EH (cell line): ENCODE results near the gene NOL4L.

Experiments
- DNase-seq: peaks from one replicate; pipeline ENCODE4 v3.0.0-alpha.2; 2015; ENCODE audit warnings: low read depth

Gene NOL4L

GRCh38 chr20:32456869-32457478, 128.2 kb downstream of the NOL4L start:
- peak; percentile 52 for DNase-seq

GRCh38 chr20:32455901-32456701, 129.0 kb downstream of the NOL4L start:
- no peak for DNase-seq

- DNase-seq: no peak
Measured at GRCh38 chr20:32455171-32455900, 129.8 kb downstream of the NOL4L start.

- DNase-seq: no peak
Measured at GRCh38 chr20:32454164-32455145, 130.7 kb downstream of the NOL4L start.

GRCh38 chr20:32453467-32454163, 131.5 kb downstream of the NOL4L start:
- DNase-seq: no peak

GRCh38 chr20:32452776-32453466, 132.2 kb downstream of the NOL4L start:
- no peak for DNase-seq

GRCh38 chr20:32451682-32452461, 133.3 kb downstream of the NOL4L start:
- no peak for DNase-seq

- no peak for DNase-seq
Measured at GRCh38 chr20:32451340-32451681, 133.8 kb downstream of the NOL4L start.

GRCh38 chr20:32450484-32451061, 134.6 kb downstream of the NOL4L start:
- no peak for DNase-seq

- DNase-seq: no peak
Measured at GRCh38 chr20:32449890-32450401, 135.2 kb downstream of the NOL4L start.

- DNase-seq: no peak
Measured at GRCh38 chr20:32449057-32449889, 135.9 kb downstream of the NOL4L start.

GRCh38 chr20:32448306-32449056, 136.7 kb downstream of the NOL4L start:
- DNase-seq: no peak

GRCh38 chr20:32447136-32448027, 137.8 kb downstream of the NOL4L start:
- DNase-seq: no peak

GRCh38 chr20:32446301-32447100, 138.6 kb downstream of the NOL4L start:
- DNase-seq: no peak

- no peak for DNase-seq
Measured at GRCh38 chr20:32445539-32446273, 139.4 kb downstream of the NOL4L start.
